Astrocyte (in vitro differentiated cells and primary cell): ENCODE results near the gene PDZK1IP1. TPM values are rescaled to one million over a fixed set of nuclear protein-coding genes. Genes with fewer than 3 reads are reported as not detected.

Experiments used
- DNase-seq: peaks from one replicate; pipeline ENCODE4 v3.0.0-alpha.2; 2010; ENCODE audit warnings: low read depth
- FAIRE-seq: peaks from 2 replicates; lab custom pipeline; 2011; peaks lifted over from hg19 to GRCh38; lab: Jason Lieb, UNC
- H2AFZ ChIP-seq: 2 replicates; pipeline ENCODE4 v1.6.0; 2012; ENCODE audit warnings: low read depth, low read length, inconsistent platforms
- H3K27ac ChIP-seq: 2 replicates; pipeline ENCODE4 v1.5.1; 2011; ENCODE audit warnings: low read depth, low read length, inconsistent platforms
- H3K27me3 ChIP-seq: 2 replicates; pipeline ENCODE4 v1.6.0; 2011; ENCODE audit warnings: low read length, inconsistent platforms; ENCODE audit not compliant: insufficient read depth
- H3K36me3 ChIP-seq: 2 replicates; pipeline ENCODE4 v1.5.1; 2011; ENCODE audit warnings: low read length, inconsistent platforms; ENCODE audit not compliant: insufficient read depth
- H3K4me1 ChIP-seq: 2 replicates; pipeline ENCODE4 v1.5.1; 2011; ENCODE audit warnings: low read length, inconsistent platforms; ENCODE audit not compliant: insufficient read depth
- H3K4me2 ChIP-seq: 2 replicates; pipeline ENCODE4 v1.6.0; 2012; ENCODE audit warnings: low read length, inconsistent platforms
- H3K4me3 ChIP-seq: 2 replicates; pipeline ENCODE4 v1.5.1; 2011; ENCODE audit warnings: low read depth, mild to moderate bottlenecking, low read length, inconsistent platforms; ENCODE audit not compliant: insufficient read depth
- H3K79me2 ChIP-seq: 2 replicates; pipeline ENCODE4 v1.6.0; 2012; ENCODE audit warnings: mild to moderate bottlenecking, low read length, inconsistent platforms; ENCODE audit not compliant: insufficient read depth
- H3K9ac ChIP-seq: 2 replicates; pipeline ENCODE4 v1.6.0; 2012; ENCODE audit warnings: mild to moderate bottlenecking, low read length, inconsistent platforms
- H3K9me3 ChIP-seq: 2 replicates; pipeline ENCODE4 v1.5.1; 2012; ENCODE audit warnings: low read depth, mild to moderate bottlenecking, low read length, inconsistent platforms; ENCODE audit not compliant: insufficient read depth
- H4K20me1 ChIP-seq: 2 replicates; pipeline ENCODE4 v1.6.0; 2012; ENCODE audit warnings: low read length, inconsistent platforms; ENCODE audit not compliant: insufficient read depth
- H3K27ac Mint-ChIP-seq: one replicate; pipeline ENCODE4 v1.8.0; 2021; ENCODE audit warnings: mild to moderate bottlenecking, mixed read lengths; ENCODE audit not compliant: unreplicated experiment
- H3K27me3 Mint-ChIP-seq: one replicate; pipeline ENCODE4 v1.8.0; 2021; ENCODE audit warnings: low read depth, mixed read lengths; ENCODE audit not compliant: unreplicated experiment
- H3K36me3 Mint-ChIP-seq: one replicate; pipeline ENCODE4 v1.8.0; 2021; ENCODE audit warnings: low read depth, mixed read lengths; ENCODE audit not compliant: unreplicated experiment
- H3K4me1 Mint-ChIP-seq: one replicate; pipeline ENCODE4 v1.8.0; 2021; ENCODE audit warnings: low read depth, mixed read lengths; ENCODE audit not compliant: unreplicated experiment
- H3K4me3 Mint-ChIP-seq: one replicate; pipeline ENCODE4 v1.8.0; 2021; ENCODE audit warnings: mild to moderate bottlenecking, moderate library complexity, mixed read lengths; ENCODE audit not compliant: unreplicated experiment
- H3K9me3 Mint-ChIP-seq: one replicate; pipeline ENCODE4 v1.8.0; 2021; ENCODE audit warnings: mild to moderate bottlenecking, mixed read lengths; ENCODE audit not compliant: unreplicated experiment
- CTCF ChIP-seq: IDR thresholded peaks from 2 replicates; pipeline ENCODE4 v1.5.1; 2011; ENCODE audit warnings: low read depth, mild to moderate bottlenecking, inconsistent platforms, low read length, moderate library complexity; ENCODE audit not compliant: insufficient read depth
- EZH2 ChIP-seq: IDR thresholded peaks from 2 replicates; pipeline ENCODE4 v1.6.1; 2012; ENCODE audit warnings: mild to moderate bottlenecking, low read length, inconsistent platforms; ENCODE audit not compliant: insufficient read depth
- total RNA-seq: library from RNA; stranded (reverse); gene quantifications from 2 replicates; pipeline ENCODE4 v1.2.1, GENCODE V29; 2021

The PDZK1IP1 gene
- total RNA-seq, 1 donor from 2014 or later = 0.34 TPM

- no peak overlapping the region for H3K9ac ChIP-seq
- TF ChIP-seq EZH2 (no peak), CTCF (no peak)
- no peak overlapping the region for H3K4me3 ChIP-seq
- H3K27me3 Mint-ChIP-seq = peaks cover 60% of the 10 kb centered on the region
- H3K36me3 ChIP-seq = no peaks in the 10 kb centered on the region
- no peaks in the 10 kb centered on the region for H3K79me2 ChIP-seq
- H3K4me1 ChIP-seq = no peaks in the 10 kb centered on the region
- H3K27ac Mint-ChIP-seq = peak overlapping the region; percentile 83
- no peaks in the 10 kb centered on the region for H3K36me3 Mint-ChIP-seq
- H4K20me1 ChIP-seq = peaks cover 8% of the 10 kb centered on the region
- H2AFZ ChIP-seq = no peak overlapping the region
- H3K4me3 Mint-ChIP-seq = no peak overlapping the region
- no peak overlapping the region for H3K4me2 ChIP-seq
- H3K9me3 ChIP-seq = peaks cover 4% of the 10 kb centered on the region
- peaks cover 93% of the 10 kb centered on the region for H3K27me3 ChIP-seq
- H3K9me3 Mint-ChIP-seq = peaks cover 9% of the 10 kb centered on the region
- FAIRE-seq = no peak
- no peak overlapping the region for H3K27ac ChIP-seq
- peaks cover 6% of the 10 kb centered on the region for H3K4me1 Mint-ChIP-seq
- DNase-seq = no peak
Measured at GRCh38 chr1:47227341-47228232, 37.8 kb upstream of the PDZK1IP1 start.

DNA sequence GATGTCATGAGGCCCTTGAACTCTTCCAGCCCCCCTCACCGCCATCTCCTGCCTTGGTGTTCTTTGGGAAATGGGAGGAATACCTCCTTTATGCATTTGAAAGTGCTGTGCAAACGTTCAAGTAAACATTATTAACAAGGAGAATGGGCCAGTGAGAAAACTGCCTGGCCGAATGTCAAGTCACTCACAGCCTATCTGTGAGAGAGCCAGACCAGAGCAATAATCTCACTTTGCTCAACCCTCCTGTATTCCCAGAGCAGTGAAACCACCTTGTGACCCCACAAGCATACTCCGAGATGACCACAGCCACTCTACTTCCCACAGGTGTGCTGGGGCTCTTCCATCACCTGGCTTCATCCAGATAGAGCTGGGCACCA, 37.0 kb upstream of the PDZK1IP1 start:
- Histone ChIP-seq H3K36me3 (no peaks in the 10 kb centered on the region), H3K4me2 (no peak overlapping the region), H4K20me1 (peaks cover 8% of the 10 kb centered on the region), H3K9ac (no peak overlapping the region), H3K79me2 (no peaks in the 10 kb centered on the region), H3K27me3 (peaks cover 94% of the 10 kb centered on the region), H3K4me3 (no peak overlapping the region), H3K4me1 (no peaks in the 10 kb centered on the region), H2AFZ (no peak overlapping the region), H3K27ac (no peak overlapping the region), H3K9me3 (peaks cover 4% of the 10 kb centered on the region)
- peaks cover 56% of the 10 kb centered on the region for H3K27me3 Mint-ChIP-seq
- FAIRE-seq = no peak
- no peaks in the 10 kb centered on the region for H3K36me3 Mint-ChIP-seq
- peaks cover 6% of the 10 kb centered on the region for H3K4me1 Mint-ChIP-seq
- TF ChIP-seq CTCF = no peak
- TF ChIP-seq EZH2 = no peak
- DNase-seq = no peak
- H3K9me3 Mint-ChIP-seq = peaks cover 9% of the 10 kb centered on the region
- no peak overlapping the region for H3K27ac Mint-ChIP-seq
- H3K4me3 Mint-ChIP-seq = no peak overlapping the region
